RPMI8226 (cell line): ENCODE results near the gene CETP.
A peak's percentile ranks its signal among the peaks of the same experiment; 100 is the strongest.

ENCODE experiments used
- DNase-seq: peaks from one replicate; pipeline ENCODE4 v3.0.0-alpha.2; 2015

The CETP gene, protein sequence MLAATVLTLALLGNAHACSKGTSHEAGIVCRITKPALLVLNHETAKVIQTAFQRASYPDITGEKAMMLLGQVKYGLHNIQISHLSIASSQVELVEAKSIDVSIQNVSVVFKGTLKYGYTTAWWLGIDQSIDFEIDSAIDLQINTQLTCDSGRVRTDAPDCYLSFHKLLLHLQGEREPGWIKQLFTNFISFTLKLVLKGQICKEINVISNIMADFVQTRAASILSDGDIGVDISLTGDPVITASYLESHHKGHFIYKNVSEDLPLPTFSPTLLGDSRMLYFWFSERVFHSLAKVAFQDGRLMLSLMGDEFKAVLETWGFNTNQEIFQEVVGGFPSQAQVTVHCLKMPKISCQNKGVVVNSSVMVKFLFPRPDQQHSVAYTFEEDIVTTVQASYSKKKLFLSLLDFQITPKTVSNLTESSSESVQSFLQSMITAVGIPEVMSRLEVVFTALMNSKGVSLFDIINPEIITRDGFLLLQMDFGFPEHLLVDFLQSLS

DNA sequence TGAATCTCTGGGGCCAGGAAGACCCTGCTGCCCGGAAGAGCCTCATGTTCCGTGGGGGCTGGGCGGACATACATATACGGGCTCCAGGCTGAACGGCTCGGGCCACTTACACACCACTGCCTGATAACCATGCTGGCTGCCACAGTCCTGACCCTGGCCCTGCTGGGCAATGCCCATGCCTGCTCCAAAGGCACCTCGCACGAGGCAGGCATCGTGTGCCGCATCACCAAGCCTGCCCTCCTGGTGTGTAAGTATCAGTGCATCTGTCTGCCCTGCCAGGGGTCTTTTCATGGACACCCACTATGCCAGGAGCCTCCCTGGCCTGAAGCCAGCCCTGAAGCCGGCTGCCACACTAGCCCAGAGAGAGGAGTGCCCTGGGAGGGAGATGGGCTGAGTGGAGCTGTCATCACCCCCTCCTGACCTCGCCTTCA, at the start of gene CETP:
TSS of gene CETP (plus strand) at position 100 of the 431 bp plus-strand sequence. CDS start at position 130, 30 bp downstream.
- DNase-seq, result no peak

DNA sequence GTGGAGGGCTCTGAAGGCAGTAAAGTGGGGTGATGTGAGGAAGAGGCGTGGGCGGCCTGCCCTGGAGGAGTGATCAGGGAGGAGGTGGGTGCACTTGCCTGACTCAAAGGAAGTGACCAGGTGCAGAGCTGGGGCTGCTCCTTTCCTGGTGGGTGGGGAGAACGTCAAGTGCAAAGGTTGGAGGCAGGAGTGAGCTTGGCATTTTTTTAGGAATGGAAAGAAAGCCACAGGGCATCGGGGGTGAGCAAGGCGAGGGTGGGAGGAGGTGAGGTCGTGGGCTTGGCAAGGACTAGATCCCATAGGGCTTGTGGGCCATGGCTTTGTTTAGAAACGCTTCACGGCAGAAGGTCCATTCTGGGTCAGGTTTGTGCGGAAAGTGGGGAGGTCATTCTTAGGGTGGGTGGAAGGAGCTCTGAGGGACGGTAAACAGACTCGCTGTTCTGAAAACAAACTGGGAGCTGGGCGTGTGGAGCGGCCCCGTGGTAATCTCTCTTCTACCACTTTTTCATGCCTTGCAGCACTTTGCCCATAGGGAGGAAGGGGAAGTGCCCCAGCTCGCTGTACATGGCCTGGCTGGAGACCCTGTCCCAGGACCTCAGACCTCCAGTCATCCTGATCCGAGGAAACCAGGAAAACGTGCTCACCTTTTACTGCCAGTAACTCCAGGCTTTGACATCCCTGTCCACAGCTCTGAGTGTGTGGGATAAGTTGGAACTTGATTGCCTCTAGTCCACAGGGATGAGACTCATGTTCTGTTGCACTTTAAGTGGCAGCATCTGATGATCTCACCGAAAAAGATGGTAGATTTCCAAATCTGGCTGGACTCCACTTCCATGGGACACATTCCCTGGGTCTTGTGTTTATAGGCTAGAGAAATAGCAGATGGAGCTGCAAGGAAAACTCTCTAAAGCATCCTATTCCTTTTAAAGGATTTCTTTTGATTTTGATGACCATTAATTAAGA, 48.7 kb upstream of the CETP start:
- DNase-seq, result no peak

DNA sequence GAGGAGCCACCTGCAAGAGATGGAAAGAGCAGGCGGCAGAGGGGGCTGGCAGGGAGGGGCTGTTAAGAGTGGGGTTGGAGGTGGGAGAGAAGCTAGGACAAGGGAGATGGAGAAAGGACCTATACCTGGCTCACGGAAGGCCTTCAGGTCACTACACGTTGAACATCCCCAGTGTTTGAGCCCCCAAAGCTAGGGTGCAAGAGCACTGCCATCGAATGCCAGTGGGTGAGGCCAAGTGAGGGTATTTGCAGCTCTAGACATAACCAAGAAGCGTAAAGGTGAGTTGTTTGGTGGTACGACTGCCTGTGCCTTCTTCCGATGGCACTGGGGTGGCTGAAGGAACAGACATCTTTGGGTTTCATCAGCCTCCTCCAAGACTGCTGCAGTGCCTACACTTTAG, 46.9 kb upstream of the CETP start:
- DNase-seq, result no peak

DNA sequence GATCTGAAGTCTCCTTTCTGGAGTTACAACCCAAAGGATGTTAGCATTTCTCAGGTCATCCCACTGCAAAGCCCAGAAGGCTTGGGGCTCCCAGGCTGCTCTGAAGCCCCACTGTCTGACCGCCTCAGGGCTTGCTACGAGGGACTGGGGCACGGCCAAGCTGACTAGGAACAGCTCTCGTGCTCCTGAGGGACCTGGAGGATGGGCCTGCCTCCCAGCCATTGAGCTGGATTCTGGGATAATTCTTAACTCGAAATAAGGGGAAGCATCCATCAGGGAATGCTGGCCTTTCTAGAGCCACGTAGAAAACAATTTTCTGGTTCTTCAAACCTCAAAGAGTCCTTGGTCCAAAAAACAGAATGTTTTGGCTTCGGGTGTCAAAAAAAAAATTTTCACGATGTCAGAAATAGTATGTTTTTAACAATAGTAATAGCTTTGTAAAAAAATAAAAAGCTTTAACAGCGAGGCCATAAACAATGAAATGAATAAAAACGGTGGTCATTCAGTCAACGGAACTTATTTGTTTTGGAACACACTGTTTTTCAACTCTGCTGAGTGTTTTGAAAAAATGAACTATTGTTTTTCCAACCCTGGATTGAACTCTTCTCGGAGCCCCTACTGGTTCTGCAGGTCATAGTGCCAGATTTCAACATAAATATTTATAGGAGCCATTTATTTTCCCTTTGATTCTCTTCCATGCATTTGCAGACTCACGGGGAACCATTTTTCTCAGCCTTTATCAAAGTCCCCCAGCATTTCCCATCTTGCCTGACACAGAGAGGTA, 46.2 kb upstream of the CETP start:
- no peak for DNase-seq

DNA sequence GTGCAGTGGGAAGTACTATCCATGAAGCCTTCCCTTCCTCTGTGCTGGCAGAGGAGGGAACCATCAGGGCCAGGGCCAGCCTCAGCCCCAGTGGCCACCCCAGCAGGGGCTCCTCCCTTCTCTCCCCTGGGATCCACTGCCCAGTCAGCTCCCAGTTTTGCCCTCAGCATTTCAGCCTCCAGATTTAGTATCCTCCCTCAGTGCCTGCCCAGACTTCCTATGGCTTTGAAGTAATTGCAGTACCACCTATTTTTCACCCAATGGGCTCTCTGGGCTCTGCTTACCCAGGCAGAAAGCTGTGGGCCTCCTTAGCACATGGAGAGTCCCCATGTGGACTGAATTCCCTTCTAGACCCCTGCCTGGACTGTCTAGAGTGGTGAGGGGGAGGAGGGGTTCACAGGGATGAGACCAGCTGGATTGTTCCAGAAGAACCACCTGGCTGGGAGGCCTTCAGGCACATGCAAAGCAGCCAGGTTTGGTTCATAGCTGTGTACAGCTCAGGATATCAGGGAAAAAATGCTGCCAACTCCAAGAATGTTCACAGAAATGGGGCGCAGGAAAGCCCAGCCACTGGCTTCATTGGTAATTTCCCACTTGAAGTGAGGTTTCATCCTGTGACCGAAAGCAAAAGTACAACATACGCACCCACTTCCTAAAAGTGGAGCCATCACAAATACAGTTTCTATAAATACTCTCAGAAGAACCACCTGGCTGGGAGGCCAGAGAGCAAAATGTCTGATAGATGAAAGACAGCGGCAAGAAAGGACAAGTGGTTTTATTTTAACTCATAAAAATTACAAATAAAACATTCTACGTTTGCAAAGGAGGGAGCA, 45.0 kb upstream of the CETP start:
- DNase-seq, result peak; percentile 88

DNA sequence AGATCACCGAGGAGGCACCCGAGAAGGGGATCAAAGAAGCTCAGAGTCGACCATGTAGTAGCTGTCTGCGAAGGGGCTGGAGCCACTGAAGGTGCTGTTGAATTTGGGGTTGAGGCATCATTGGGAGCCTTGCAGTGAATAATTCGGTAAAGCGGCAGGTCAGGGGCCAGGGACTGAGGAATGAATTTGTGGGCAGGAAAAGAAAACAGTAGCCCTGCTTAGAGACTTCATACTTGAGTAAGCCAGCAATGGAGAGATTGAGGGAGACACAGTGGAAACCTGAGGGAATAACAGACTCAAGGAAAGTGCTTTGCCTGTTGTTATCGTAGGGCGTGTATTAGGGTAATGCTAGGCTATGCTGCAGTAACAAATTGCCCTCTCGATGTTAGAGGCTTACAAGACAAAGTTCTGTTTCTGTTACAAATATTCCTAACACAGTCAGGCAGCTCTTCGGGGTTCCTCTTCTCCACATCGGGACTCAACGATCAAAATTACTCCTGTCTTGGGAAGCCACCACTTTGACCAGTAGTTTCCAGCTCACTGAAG, 43.2 kb upstream of the CETP start:
- DNase-seq, result no peak

DNA sequence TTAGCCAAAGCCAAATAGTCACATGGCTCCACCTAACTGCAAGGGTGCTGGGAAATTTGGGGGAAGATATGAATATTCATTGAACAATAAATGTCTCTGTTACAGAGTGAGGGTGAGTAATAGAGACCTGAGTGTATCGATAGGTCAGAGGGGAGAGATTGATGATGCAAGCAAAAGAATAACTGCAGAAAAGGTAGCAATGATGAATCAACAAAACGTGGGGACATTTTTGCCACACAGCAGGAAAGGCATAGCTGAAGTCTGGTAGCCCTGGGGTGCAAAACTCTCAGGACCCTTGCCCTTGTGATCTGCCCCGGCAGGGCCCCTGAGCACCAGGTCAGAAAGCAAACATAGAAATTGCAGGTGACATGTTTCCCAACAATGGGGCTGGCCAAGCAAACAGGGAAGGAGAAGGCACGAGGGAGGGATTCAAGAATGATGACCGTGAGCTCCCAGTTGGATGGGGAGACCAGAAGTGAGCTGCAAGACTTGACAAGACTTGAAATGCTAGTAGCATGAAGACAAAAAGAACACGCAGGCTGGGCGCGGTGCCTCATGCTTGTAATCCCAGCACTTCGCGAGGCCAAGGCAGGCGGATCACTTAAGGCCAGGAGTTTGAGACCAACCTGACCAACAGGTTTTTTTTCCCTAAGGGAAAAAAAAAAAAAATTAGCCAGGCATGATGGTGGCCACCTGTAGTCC, 42.5 kb upstream of the CETP start:
- no peak for DNase-seq

DNA sequence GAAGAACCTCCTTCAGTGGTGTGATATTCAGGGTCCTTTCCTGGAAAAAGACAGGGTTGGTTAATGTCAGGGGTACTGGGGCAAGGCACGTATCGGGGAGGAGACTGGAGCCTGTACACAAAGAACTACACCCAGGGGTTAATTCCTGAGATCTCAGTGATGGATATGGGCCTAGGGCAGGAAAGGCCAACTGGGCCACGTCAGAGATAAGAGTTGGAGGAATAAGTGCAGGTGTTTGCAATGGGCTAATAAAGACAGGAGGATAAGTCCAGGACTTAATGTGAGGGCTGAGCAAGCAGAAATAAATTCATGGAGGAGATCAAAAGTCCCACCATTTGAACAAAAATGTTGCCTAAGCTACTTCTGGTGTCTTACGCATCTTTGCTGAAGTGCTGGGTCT, 40.2 kb upstream of the CETP start:
- no peak for DNase-seq

DNA sequence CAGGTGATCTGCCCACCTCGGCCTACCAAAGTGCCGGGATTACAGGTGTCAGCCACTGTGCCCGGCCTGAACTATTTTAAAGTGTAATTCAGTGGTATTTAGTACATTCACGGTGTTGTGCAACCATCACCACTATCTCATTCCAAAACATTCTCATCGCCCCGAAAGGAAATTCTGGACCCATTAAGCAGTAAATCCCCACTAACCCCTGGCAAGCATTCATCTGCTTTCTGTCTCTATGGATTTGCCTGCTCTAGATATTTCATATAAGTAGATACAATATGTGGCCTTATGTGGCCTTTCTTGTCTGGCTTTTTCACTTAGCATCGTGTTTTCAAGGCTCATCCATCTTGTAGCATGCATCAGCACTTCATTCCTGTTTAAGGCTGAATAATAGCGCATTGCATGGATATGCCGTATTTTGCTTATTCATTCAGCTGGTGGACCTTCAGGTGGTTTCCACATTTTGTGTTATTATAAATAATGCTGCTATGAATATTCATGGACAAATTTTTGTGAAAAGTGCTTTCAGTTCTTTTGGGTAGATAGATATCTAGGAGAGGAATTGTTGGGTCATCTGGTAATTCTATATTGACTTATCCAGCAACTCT, 38.2 kb upstream of the CETP start:
- no peak for DNase-seq

DNA sequence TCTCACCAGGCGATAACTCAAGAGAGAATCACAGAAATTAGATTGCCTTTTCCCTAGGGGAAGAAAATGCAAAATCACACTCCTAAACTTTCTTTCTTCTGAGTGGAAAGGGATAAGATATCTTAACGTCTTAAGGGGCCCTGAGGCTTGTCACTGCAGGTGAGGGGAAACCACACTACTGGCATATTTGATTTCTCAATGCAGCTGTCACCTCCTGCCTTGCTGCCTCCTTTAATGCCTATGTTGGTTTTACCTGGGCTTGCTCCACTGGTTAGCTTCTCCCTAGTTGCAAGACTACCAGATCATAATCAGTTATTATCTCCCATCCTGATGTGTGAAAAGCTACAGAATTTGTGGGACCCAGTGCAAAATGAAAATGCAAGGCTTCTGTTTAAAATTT, 34.3 kb upstream of the CETP start:
- DNase-seq, result no peak

DNA sequence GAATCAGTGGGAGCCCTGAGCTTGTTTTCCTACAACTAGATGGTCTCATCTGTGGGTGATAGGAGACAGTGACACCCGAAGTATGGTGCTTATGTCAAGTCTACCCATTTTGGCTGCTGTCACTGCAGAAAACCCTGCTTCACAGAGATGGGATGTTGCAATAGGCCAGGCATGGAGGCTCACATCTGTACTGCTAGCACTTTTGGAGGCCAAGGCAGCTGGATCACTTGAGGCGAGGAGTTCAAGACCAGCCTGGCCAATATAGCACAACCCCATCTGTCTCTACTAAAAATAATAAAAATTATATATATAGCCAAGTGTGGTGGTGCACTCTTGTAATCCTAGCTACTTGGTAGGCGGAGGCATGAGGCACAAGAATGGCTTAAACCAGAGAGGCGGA, 32.1 kb upstream of the CETP start:
- DNase-seq, result no peak

DNA sequence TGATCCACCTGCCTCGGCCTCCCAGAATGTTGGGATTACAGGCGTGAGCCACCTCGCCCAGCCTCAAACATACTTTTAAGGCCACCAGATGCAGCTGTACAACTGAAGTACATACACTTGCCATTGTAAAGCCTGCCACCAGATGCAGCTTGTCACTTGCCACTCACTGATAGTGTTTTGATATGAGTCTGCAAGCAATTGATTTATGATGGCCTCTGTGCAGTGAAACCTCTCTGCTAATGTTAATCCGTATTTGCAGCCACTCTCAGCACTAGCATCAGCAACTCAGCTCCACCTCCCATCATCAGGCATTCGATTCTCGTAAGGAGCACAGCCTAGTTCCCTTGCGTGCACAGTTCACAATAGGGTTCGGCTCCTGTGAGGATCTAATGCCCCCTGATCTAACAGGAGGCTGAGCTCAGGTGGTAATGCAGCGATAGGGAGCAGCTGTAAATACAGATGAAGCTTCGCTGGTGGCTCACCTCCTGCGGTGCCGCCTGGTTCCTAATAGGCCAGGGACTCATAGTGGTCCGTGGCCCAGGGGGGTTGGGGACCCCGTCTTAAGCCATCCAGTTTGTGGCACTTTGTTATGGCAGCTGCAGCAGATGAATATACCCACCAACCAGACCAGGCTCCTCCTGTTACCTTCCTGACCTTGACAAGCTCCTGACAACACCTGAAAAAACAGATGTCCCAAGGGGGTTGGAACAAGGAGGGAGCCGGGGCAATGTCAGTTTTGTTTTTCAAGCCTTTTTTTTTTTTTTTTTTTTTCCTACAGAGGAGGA, 31.1 kb upstream of the CETP start:
- no peak for DNase-seq

DNA sequence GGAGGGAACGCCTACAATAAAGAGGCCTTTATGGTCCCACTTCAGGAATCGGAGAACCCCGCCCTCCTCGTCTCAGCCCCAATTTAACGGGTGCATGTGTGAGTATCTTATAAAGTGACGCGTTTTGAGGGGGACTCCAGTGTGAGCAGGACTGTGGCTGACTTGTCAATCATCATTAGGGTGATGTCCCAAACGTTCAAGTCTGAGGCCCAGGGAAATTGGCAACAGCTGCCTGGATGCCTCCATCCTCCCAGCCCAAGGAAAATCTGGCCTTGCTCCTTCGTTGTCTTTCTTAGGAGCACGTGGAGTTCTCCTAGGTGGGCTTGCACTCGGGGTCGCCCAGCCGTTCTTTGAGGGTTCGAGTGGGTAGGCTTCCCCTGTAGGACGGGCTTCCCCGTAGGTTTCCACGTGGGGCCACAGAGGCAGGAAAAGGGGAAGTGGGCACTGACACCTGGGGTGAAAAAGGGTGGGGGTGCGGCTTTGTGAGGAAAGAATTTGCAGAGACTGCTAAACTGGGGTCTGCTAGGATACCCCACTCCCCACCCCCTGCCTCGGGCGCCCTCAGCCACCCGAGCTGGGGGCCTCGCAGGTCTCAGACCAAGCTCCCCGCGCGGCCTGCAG, 30.4 kb upstream of the CETP start:
- DNase-seq, result peak; percentile 95

DNA sequence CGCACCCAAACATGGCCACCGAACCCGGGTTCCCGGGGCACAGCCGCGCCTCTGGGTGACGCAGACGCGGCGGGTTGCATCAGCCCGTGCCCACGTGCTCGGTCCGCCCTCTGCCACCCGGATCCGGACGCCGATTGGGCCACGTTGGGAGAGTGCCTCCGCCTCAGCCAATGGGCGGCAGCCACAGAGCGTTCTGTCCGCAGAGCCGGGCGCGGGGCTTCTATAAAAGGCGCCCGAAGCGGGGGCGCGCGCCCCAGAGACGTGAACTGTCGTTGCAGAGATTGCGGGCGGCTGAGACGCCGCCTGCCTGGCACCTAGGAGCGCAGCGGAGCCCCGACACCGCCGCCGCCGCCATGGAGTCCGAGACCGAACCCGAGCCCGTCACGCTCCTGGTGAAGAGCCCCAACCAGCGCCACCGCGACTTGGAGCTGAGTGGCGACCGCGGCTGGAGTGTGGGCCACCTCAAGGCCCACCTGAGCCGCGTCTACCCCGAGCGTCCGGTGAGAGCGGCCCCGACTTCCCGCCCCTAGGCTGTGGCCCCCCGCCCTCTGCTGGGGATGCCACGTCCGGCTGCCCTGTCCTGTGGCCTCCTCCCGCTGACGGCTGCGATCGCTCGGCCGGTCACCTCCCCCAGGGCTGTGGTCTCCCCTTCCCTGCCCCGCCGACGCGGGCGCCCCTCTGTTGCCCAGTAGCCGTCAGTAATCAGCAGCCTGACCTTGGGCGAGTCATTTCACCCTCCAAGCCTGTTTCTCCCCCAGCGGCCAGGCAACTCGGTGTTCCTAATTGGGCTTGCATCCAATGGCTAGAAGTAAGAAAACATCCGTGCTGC, 29.6 kb upstream of the CETP start, which contains the start of gene HERPUD1:
TSS of gene HERPUD1 (plus strand) at position 251 of the 829 bp plus-strand sequence. CDS start at position 354, 103 bp downstream.
- DNase-seq, result peak; percentile 100

DNA sequence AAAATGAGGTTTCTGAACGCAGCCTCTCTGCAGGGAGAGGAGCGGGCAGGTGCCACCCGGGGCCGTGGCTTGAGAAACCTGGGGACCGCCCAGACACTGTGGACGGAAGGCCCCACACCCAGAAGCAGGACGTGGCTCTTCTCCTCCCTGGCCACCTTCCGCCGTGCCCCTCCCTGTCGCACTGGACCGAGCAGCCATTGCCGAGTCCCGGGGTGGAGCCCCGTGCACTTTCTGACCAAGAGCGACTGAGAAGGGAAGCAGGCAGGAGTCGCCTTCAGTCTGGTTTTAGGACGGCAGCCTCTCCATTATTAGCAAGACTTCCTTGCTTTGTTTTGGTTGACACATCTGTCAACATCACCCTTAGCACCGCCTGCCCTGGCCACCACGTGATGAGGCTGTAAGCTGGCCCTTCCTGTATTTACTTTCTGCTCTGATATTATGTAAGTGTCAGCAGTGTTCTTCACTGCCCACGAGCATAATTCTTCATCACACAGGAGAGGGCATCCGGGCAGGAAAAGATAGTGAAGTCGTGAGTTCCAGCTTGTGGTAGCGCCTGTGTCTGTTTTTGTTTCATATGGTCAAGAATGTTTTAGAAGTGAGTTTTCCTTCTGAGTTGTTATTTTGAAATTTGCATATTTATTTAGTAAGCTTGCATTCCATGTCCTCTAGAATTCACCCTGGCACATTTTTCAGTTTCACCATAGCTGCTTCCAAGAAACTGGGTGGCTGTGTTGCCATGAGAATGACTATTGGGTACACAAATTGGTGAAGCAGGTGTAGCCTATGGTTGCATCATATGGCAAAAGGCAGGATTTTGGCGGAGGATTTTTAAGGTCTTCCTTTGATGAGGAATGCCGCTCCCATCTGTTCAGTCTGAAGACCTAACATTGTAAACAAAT, 28.8 kb upstream of the CETP start:
- DNase-seq, result peak; percentile 83

DNA sequence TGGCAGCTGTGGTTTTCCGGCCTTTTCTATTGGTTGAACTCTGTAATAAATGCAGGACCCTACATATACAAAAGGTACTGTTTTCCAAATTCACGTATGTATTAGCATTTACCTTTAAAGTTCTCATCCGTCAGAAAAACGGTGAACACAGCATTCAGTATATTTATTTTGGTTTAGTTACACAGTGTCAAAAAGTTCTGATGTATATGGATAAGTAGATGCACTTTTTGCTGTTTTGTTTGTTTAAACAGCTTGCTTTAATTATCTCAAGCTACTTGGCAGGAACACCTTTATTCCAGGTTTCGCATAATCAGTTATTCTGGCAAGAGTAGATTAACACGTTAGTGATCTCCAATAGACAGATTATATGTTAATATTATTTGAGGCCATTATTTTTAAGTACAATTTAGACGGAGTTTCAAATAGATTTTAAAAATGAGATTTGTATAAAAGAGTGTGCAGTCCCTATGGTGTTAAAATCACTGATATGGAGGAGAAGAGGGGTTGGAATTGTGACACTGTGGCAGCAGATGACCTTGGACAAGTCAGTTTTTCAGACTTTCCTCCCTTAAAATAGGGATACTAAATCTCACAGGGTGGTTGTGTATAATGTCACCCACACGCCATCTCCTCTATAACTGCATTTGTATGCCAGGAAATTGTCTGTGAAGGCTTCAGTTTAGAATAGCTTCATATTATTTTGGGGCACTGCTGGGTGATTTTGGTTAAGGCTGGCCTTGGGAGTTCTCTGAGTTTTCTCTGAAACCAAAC, 27.7 kb upstream of the CETP start:
- no peak for DNase-seq
